HG02642 (cell line): ENCODE data around the gene ARHGAP18.

Source experiments
- ATAC-seq: cut with Tn5 transposase; IDR thresholded peaks from one replicate; pipeline ENCODE4 v1.9.1; 2021; ENCODE audit warnings: mild to moderate bottlenecking; ENCODE audit not compliant: unreplicated experiment, poor library complexity

Gene ARHGAP18

GRCh38 chr6:129645830-129646579 lies 64.0 kb downstream of the ARHGAP18 start:
- no peak for ATAC-seq

GRCh38 chr6:129645106-129645829 lies 64.7 kb downstream of the ARHGAP18 start:
- ATAC-seq: no peak

DNA sequence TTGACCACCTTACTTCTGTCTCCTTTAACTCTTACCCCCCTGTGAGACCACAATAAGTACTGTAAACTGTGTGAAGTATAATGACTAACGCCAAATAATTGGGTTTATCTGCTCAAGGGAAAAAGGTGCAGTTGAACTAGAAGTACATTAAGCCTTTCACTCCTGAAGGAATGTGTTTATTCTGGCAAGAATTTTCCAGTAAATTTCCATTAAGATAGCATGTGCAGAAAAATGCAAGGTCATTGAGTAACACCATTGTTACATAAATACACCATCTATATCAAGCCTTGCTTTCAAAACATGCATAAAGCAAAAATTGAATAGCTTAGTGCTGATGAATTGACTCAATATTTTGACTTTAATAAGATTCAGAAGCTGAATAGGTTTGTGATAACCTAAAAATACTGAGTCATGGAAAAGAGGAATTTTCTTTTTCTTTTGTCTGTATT lies 65.4 kb downstream of the ARHGAP18 start:
- no peak for ATAC-seq

- ATAC-seq: no peak
Observed at GRCh38 chr6:129643968-129644367, 66.0 kb downstream of the ARHGAP18 start.

- ATAC-seq: no peak
Observed at GRCh38 chr6:129643176-129643575, 66.8 kb downstream of the ARHGAP18 start.

- ATAC-seq: no peak
Observed at GRCh38 chr6:129642322-129642721, 67.7 kb downstream of the ARHGAP18 start.

- no peak for ATAC-seq
Observed at GRCh38 chr6:129641344-129641743, 68.6 kb downstream of the ARHGAP18 start.

- no peak for ATAC-seq
Observed at GRCh38 chr6:129638686-129639085, 71.3 kb downstream of the ARHGAP18 start.

DNA sequence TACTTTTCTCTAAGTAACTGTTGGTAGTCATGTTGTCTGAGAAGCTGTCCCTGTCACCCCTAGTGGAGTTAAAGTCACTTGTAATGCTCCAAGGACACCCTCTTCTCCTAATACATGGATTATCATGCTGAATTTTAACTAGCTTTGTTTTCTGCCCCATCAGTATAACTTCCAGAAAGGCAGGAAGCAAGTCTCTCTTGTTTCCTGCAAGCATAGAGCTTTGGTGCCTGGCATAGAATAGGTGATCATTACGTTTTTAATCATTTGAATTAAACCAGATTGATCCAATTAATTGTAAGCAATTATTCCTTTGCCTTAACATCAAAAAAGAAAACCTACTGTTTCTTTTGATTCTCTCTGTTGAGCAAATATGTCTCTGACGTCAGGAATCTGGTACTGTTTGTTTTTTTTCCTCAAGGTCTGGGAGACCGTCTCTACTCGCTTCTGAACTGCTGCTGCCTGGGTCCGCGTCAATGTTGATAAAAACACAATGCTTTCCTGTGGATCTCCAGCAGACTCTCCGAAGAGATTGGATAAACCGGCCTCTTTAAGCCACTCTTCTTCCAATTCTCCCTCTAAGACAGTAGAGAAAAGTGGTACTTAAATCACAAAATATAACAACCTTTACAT lies 71.8 kb downstream of the ARHGAP18 start:
- ATAC-seq: no peak

DNA sequence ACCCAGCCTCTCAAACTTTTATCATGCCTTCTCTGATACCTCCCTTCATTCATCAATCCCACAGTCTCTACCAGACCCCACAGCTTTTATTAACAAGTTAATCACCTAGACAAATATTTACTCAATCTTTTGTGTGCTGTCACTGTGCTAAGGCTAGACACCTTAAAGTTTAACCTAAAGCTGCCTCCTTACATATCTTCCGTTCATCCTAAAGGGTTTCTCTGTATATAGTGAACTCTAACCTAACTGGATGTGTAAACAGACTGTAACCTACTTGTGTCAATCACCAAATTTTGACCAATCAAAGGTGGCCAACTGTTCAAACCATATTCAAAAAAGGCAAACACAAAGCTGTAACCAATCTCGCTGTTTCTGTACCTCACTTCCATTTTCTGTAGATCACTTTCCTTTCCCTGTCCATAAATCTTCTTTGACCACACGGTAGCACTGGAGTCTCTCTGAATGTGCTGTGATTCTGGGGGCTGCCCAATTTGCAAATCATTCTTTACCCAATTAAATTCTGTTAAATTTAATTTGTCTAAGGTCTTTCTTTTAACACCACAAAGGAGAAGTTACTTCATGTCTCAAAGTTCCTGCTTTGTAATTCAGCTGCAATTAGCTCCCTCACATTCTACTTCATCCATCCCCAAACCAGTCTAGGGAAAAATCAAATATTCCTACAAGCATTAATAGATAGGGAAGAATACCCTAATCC lies 72.5 kb downstream of the ARHGAP18 start:
- no peak for ATAC-seq

- ATAC-seq: no peak
Observed at GRCh38 chr6:129635396-129636130, 74.4 kb downstream of the ARHGAP18 start.

DNA sequence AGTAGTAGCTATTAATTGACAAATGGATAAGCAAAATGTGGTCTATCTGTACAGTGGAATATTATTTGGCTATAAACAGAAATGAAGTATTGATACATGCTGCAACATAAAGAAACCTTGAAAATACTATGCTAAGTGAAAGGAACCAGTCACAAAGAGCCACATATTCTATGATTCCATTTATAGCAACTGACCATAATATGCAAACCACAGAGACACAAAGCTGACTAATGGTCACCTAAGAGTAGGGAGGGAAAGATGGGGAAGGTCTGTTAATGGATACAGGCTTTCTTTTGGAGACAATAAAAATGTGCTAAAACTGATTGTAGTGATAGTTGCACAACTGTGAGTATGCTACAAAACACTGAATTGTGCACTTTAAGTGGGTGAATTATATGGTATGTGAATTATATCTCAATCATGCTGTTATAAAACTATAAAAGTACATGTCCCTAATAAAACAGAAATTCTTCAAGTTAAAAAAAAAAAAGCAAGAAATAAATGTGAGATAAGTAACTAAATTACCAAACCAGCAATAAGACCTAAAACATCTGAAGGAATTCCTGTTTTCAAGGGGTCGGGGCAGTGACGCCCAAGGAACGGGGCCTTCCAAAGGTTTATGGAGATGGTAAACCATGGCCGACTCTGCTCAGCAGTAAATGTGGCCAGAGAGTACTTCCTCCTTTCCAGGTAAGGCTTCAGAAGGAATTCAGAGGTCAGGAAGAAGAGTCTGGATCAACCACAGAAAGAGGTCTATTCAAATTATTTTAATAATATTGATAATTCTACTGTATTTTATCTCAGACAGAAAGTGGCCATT lies 75.4 kb downstream of the ARHGAP18 start:
- ATAC-seq: no peak

DNA sequence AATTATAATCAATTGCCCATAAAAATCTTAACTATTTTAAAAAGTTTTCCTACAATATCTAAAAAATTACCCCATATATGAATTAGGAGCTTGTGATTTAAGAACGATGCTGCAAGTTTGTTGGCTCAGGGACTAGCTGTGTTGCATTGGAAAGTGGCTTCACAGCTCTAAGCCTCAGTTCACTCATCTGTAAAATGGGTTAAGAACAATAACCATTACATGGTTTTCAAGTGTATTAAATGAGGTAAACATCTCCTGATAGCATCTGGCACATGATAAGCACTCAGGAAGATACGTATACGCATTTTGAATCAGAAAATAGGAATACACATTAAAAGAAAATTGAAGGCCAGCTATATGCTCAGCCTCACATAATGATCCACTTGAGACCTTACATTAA lies 76.4 kb downstream of the ARHGAP18 start:
- ATAC-seq: no peak

DNA sequence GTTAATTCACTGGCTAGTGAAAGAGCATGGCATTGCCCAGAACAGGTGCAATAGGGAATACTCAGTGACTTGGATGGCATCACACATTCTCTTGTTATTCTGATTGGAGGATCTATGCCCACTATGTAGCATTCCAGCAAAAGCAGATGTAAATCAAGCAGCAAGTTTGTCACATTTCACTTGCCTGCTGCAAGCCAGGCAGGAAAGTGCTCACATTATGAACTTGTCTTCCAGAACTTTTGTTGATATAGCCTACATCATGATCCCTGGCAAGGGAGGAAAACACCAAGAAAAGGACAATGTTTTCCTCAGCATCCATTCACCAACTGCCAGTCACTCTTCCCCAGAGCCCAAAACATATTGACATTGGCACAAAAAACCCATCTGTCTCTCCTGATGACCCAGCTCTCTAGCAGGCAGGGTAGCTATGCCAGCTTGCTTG lies 77.8 kb downstream of the ARHGAP18 start:
- ATAC-seq: no peak

- ATAC-seq: no peak
Observed at GRCh38 chr6:129631070-129631469, 78.9 kb downstream of the ARHGAP18 start.

DNA sequence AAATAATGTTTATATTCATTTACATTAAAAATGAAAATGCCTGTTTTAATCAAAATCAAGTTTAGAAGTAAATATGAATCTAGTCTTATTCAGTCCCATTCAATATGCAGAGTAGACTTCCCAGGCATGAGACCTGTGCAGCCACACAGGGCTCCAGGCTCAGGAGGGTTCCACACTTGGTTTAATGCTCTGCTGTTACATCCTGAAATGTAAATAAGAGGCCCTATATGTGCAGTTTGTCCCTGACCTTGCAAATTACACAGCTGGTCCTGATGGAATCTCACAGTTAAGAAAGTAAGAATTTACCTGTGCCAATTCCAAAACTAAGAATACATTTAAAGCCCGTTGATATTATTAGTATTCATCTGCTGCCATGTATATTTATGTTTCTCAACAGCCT lies 79.4 kb downstream of the ARHGAP18 start:
- no peak for ATAC-seq

- no peak for ATAC-seq
Observed at GRCh38 chr6:129628101-129628815, 81.7 kb downstream of the ARHGAP18 start.

GRCh38 chr6:129624488-129624887 lies 85.5 kb downstream of the ARHGAP18 start:
- no peak for ATAC-seq
